GM23248 (cell line): Measurements from ENCODE around the gene TRIM72. TPM values are rescaled to one million over a fixed set of nuclear protein-coding genes. Genes with fewer than 3 reads are reported as not detected.
A peak's percentile ranks its signal among the peaks of the same experiment; 100 is the strongest.

Experiments
- DNase-seq: peaks from one replicate; pipeline ENCODE4 v3.0.0-alpha.2; 2015
- H2AFZ ChIP-seq: fragments of 200-600 bp; sonication (generic); 2 replicates; pipeline ENCODE4 v1.6.1; 2016; ENCODE audit warnings: antibody characterized with exemption
- H3F3A ChIP-seq: fragments of 200-600 bp; sonication (generic); 2 replicates; pipeline ENCODE4 v1.6.1; 2016; ENCODE audit warnings: mild to moderate bottlenecking, antibody characterized with exemption, mixed run types; ENCODE audit not compliant: insufficient read depth
- H3K27ac ChIP-seq: fragments of 200-600 bp; sonication (generic); 2 replicates; pipeline ENCODE4 v1.5.1; 2016; ENCODE audit warnings: mild to moderate bottlenecking
- H3K27me3 ChIP-seq: fragments of 200-600 bp; sonication (generic); replicated peaks from 2 replicates; pipeline ENCODE4 v1.6.1; 2016; ENCODE audit warnings: mild to moderate bottlenecking; ENCODE audit not compliant: insufficient read depth
- H3K36me3 ChIP-seq: fragments of 200-600 bp; sonication (generic); 2 replicates; pipeline ENCODE4 v1.6.1; 2016; ENCODE audit warnings: low read depth, mild to moderate bottlenecking
- H3K4me1 ChIP-seq: fragments of 200-600 bp; sonication (generic); 2 replicates; pipeline ENCODE4 v1.6.1; 2016; ENCODE audit warnings: mild to moderate bottlenecking; ENCODE audit not compliant: insufficient read depth
- H3K4me2 ChIP-seq: fragments of 200-600 bp; sonication (generic); one replicate; pipeline ENCODE4 v1.6.1; 2016; ENCODE audit warnings: mild to moderate bottlenecking; ENCODE audit not compliant: unreplicated experiment
- H3K4me3 ChIP-seq: fragments of 200-600 bp; sonication (generic); 2 replicates; pipeline ENCODE4 v1.5.1; 2016; ENCODE audit warnings: mild to moderate bottlenecking
- H3K79me2 ChIP-seq: fragments of 200-600 bp; sonication (generic); 2 replicates; pipeline ENCODE4 v1.6.1; 2016; ENCODE audit warnings: mild to moderate bottlenecking; ENCODE audit not compliant: insufficient read depth
- H3K9ac ChIP-seq: fragments of 200-600 bp; sonication (generic); 2 replicates; pipeline ENCODE4 v1.6.1; 2016; ENCODE audit warnings: mild to moderate bottlenecking
- H3K9me2 ChIP-seq: fragments of 200-600 bp; sonication (generic); 2 replicates; pipeline ENCODE4 v1.6.1; 2016; ENCODE audit warnings: mixed run types, mild to moderate bottlenecking, moderate library complexity; ENCODE audit not compliant: insufficient read depth
- H3K9me3 ChIP-seq: fragments of 200-600 bp; sonication (generic); one replicate; pipeline ENCODE4 v1.6.1; 2017; ENCODE audit warnings: low read depth
- H4K20me1 ChIP-seq: fragments of 200-600 bp; sonication (generic); 2 replicates; pipeline ENCODE4 v1.6.0; 2016; ENCODE audit not compliant: insufficient read depth
- EZH2 ChIP-seq: fragments of 200-600 bp; sonication (generic); IDR thresholded peaks from 2 replicates; pipeline ENCODE4 v1.6.1; 2018; ENCODE audit warnings: antibody characterized with exemption, mild to moderate bottlenecking; ENCODE audit not compliant: insufficient read depth, poor library complexity, severe bottlenecking
- EZH2phosphoT487 ChIP-seq: fragments of 200-600 bp; sonication (generic); IDR thresholded peaks from 2 replicates; pipeline ENCODE4 v1.6.1; 2018; ENCODE audit warnings: antibody characterized with exemption, moderate library complexity, mild to moderate bottlenecking, low read depth; ENCODE audit not compliant: insufficient read depth
- WGBS, 2 experiments: methylation state at CpG; one replicate each; pipeline ENCODE4 v1.1.6; 2015 to 2017; ENCODE audit warnings: low lambda C conversion rate in 2 of 2, low coverage in 1 of 2; ENCODE audit errors: missing lambda C conversion rate in 2 of 2; 5-methylcytosine and 5-hydroxymethylcytosine counted together
- in situ Hi-C: fragments of 300-500 bp; cut with MboI; formaldehyde crosslinking; loops from 2 replicates; pipeline ENCODE4 v1.15.0; 2020
- polyA plus RNA-seq: library from polyadenylated mRNA; unstranded; fragments of >200 nt; fragmentation: Nextera tagmentation; extraction: Ambion mirVana; gene quantifications from 2 replicates; pipeline ENCODE4 v1.2.1, GENCODE V29; 2016
- total RNA-seq: library from RNA; depleted of rRNA; stranded (reverse); fragments of >200 nt; shearing (Covaris generic); gene quantifications from 2 replicates; pipeline ENCODE4 v1.2.3, GENCODE V29; 2014

Gene TRIM72
- total and polyA plus RNA-seq, 2 experiments from 2014 or later = not detected

DNA sequence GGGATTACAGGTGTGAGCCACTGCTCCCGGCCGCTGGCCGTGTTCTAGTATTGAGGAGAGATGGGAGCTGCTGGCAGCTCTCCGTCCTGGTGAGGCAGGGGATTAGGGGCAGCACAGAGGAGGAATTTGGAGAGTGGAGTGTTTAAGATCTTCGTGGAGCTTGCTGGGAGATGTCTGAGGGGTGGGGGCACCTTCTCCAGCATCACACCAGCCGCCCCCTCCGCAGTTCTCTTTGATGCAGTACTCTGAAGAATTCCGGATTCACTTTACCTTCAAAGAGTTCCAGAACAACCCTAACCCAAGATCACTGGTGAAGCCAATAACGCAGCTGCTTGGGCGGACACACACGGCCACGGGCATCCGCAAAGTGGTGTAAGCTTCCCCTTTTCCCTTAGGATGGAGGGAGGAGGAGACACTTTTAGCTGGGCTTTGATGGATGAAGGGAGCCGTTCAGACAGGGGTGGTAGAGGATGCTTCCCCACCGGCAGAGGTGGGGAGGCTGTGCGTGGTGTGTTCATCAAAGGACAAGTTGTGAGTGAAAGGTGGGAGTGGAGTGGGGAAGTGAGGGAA is 57.8 kb downstream of the TRIM72 start:
- no peaks in the 10 kb centered on the region for H3K4me1 ChIP-seq
- H3K9me2 ChIP-seq = no peaks in the 10 kb centered on the region
- no peak overlapping the region for H3K27ac ChIP-seq
- no peaks in the 10 kb centered on the region for H3K79me2 ChIP-seq
- no peak overlapping the region for H3K9ac ChIP-seq
- H3K4me2 ChIP-seq = no peak overlapping the region
- no peaks in the 10 kb centered on the region for H3K9me3 ChIP-seq
- no peak overlapping the region for H3K4me3 ChIP-seq
- H4K20me1 ChIP-seq = no peaks in the 10 kb centered on the region
- H2AFZ ChIP-seq = no peak overlapping the region
- no peak for TF ChIP-seq EZH2
- no peak for TF ChIP-seq EZH2phosphoT487
- in situ Hi-C loops = no loop called here
- H3F3A ChIP-seq = no peaks in the 10 kb centered on the region
- H3K36me3 ChIP-seq = no peaks in the 10 kb centered on the region
- WGBS, 2 experiments = 52 to 58% methylated on average over 16 of the region's 16 CpGs
- peaks cover 6% of the 10 kb centered on the region; the same call in 1 of the 2 replicates for H3K27me3 ChIP-seq
- DNase-seq = no peak

DNA sequence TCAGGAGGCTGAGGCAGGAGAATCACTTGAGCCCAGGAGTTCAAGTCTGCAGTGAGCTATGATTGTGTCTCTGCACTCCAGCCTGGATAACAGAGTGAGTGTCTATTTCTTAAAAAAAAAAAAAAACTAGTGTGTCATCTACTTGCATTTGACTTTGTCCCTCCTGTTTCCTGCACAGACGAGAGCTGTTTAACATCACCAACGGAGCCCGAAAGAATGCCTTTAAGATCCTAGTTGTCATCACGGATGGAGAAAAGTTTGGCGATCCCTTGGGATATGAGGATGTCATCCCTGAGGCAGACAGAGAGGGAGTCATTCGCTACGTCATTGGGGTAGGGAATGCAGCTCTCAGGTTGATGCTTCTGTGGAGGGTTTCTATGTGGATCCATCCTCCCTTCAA is 59.3 kb downstream of the TRIM72 start:
- H3K4me3 ChIP-seq = no peak overlapping the region
- WGBS, 2 experiments = 65 to 74% methylated on average over 7 of the region's 7 CpGs
- no peaks in the 10 kb centered on the region for H3F3A ChIP-seq
- H3K79me2 ChIP-seq = no peaks in the 10 kb centered on the region
- no peaks in the 10 kb centered on the region for H4K20me1 ChIP-seq
- H3K27me3 ChIP-seq = peaks cover 6% of the 10 kb centered on the region; the same call in 1 of the 2 replicates
- no peaks in the 10 kb centered on the region for H3K36me3 ChIP-seq
- in situ Hi-C loops = no loop called here
- no peak overlapping the region for H2AFZ ChIP-seq
- no peaks in the 10 kb centered on the region for H3K9me2 ChIP-seq
- H3K27ac ChIP-seq = no peak overlapping the region
- no peaks in the 10 kb centered on the region for H3K4me1 ChIP-seq
- TF ChIP-seq EZH2phosphoT487 = no peak
- TF ChIP-seq EZH2 = no peak
- H3K4me2 ChIP-seq = no peak overlapping the region
- no peak overlapping the region for H3K9ac ChIP-seq
- DNase-seq = no peak
- no peaks in the 10 kb centered on the region for H3K9me3 ChIP-seq

DNA sequence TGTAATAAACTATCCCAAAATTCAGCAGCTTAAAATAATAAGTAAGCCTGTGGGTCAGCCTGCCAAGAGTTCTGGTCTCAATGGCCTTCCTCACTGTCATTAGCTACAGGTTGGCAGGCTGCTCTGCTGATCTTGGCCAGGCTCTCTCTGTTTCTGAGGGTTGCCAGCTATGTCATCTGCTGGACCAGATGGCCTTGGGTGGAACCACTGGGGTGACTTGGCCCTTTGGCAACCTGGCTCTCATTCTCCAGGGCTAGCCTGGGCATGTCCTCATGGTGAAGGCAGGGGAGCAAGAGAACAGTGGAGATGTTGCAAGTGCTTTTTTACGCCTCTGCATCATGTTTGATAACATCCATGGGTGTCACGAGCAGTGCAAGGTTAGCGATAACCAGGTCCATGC is 59.8 kb downstream of the TRIM72 start:
- WGBS, 2 experiments = 33 to 40% methylated on average over 3 of the region's 3 CpGs
- H3K9me3 ChIP-seq = no peaks in the 10 kb centered on the region
- in situ Hi-C loops = no loop called here
- no peaks in the 10 kb centered on the region for H3K79me2 ChIP-seq
- TF ChIP-seq EZH2 = no peak
- TF ChIP-seq EZH2phosphoT487 = no peak
- H3K9ac ChIP-seq = no peak overlapping the region
- peaks cover 6% of the 10 kb centered on the region; the same call in 1 of the 2 replicates for H3K27me3 ChIP-seq
- H3K9me2 ChIP-seq = no peaks in the 10 kb centered on the region
- peak; percentile 31 for DNase-seq
- no peak overlapping the region for H3K4me3 ChIP-seq
- no peaks in the 10 kb centered on the region for H3K4me1 ChIP-seq
- H3K36me3 ChIP-seq = no peaks in the 10 kb centered on the region
- no peak overlapping the region for H3K27ac ChIP-seq
- H2AFZ ChIP-seq = no peak overlapping the region
- H4K20me1 ChIP-seq = no peaks in the 10 kb centered on the region
- H3F3A ChIP-seq = no peaks in the 10 kb centered on the region
- no peak overlapping the region for H3K4me2 ChIP-seq

DNA sequence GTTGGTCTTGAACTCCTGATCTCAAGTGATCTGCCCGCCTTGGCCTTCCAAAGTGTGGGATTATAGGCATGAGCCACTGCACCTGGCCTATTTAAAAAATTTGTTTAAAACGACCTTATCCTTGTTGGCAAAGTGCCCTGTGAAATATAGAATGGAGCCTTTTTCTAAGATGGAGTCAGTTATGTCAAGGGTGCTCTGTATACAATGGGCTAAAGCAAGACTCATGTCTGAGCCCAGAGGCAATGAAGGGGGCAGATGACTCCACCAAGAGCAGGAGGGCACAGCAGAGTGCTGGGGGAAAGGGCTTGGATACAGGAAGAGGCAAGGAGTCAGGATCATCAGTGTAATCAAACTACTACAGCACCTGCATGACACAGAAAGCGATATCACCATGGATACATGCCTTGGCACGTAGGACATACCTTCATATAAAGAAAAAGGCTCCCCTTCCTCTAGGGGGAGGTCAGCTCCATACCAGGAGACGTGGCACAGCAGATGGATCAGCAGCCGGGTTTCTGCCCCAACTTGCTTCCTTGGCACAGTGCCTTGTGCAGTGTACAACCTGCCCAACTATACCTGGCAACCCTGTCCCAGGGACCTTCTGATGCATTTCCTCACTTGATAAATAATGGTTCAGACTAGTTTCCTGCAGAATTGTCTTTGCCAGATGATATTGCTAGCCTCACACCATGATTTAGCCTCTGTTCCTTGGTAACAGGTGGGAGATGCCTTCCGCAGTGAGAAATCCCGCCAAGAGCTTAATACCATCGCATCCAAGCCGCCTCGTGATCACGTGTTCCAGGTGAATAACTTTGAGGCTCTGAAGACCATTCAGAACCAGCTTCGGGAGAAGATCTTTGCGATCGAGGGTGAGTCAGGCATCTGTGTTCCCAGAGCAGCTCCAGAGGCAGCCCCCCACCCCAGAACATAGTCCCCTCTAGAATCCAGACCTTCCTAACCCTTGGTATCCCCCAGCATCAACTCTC is 61.2 kb downstream of the TRIM72 start:
- Histone ChIP-seq H2AFZ (no peak overlapping the region), H3K9ac (no peak overlapping the region), H4K20me1 (no peaks in the 10 kb centered on the region), H3K27ac (no peak overlapping the region), H3K4me1 (no peaks in the 10 kb centered on the region), H3K79me2 (no peaks in the 10 kb centered on the region), H3F3A (no peaks in the 10 kb centered on the region), H3K9me2 (no peaks in the 10 kb centered on the region), H3K36me3 (no peaks in the 10 kb centered on the region), H3K4me3 (no peak overlapping the region), H3K27me3 (peaks cover 6% of the 10 kb centered on the region; the same call in 1 of the 2 replicates), H3K9me3 (no peaks in the 10 kb centered on the region), H3K4me2 (no peak overlapping the region)
- 50 to 55% methylated on average over 15 of the region's 15 CpGs for WGBS, 2 experiments
- in situ Hi-C loops = no loop called here
- DNase-seq = no peak
- TF ChIP-seq EZH2 = no peak
